ENCODE measurements around the gene CARD8.
A peak's percentile ranks its signal among the peaks of the same experiment; 100 is the strongest.

Gene CARD8

DNA sequence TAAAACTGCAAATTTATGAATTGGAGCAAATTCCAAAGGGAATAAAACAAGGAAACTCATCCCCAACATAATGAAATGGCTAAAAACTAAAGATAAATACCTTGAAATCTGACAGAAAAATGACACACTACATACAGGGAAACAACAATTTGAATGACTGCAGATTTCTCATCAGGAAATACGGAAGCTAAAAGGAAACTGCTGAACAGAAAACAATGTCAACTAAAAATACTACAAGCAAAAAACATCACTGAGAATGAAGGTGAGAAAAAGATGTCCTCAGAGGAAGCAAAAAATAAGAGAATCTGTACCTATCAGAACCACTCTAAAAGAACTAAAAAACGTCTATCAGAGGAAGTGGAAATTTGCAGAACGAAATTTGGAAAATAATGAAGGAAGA is 45.7 kb downstream of the CARD8 start:
- TF ChIP-seq, protein P1, sequence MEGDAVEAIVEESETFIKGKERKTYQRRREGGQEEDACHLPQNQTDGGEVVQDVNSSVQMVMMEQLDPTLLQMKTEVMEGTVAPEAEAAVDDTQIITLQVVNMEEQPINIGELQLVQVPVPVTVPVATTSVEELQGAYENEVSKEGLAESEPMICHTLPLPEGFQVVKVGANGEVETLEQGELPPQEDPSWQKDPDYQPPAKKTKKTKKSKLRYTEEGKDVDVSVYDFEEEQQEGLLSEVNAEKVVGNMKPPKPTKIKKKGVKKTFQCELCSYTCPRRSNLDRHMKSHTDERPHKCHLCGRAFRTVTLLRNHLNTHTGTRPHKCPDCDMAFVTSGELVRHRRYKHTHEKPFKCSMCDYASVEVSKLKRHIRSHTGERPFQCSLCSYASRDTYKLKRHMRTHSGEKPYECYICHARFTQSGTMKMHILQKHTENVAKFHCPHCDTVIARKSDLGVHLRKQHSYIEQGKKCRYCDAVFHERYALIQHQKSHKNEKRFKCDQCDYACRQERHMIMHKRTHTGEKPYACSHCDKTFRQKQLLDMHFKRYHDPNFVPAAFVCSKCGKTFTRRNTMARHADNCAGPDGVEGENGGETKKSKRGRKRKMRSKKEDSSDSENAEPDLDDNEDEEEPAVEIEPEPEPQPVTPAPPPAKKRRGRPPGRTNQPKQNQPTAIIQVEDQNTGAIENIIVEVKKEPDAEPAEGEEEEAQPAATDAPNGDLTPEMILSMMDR (conservative IDR thresholded peaks at IDR 0.05; ENCODE audit: control insufficient read depth, insufficient read depth, low read depth, low read length) = no peak
- H3K4me3 ChIP-seq (ENCODE audit: control insufficient read depth, low read depth, low read length) = no peak overlapping the region
- DNase-seq (ENCODE audit: low read depth) = no peak

DNA sequence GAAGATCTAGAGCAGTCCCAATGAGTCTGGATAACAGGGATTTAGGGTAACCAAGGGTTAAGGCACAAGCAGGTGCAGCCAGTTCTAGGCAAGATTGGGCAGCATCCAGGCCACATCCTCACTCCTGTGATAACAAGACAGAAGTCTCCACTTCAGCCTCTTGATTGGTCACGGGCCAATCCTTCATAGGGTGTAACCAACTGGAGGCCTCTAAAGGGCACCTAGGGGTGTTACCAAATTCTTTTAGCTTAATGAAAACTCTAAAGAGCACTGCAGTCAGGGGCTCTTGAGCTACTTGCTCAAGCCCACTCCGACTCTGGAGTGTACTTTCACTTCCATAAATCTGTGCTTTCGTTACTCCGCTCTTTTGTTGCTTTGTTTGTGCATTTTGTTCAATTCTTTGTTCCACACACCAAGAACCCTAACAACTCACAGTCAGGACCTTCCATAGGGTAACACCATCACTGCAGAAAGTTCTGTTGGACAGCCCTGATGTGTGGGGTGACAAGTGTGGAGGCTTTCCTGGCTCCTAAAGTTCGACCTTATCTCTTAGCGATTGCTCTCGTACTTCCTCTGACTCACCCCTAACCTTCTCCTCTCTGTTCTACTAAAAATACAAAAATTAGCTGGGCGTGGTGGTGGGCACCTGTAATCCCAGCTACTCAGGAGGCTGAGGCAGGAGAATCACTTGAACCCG is 49.2 kb downstream of the CARD8 start:
- no peak for DNase-seq (ENCODE audit: low read depth)
- TF ChIP-seq, protein P1 (conservative IDR thresholded peaks at IDR 0.05; ENCODE audit: control insufficient read depth, insufficient read depth, low read depth, low read length) = no peak

DNA sequence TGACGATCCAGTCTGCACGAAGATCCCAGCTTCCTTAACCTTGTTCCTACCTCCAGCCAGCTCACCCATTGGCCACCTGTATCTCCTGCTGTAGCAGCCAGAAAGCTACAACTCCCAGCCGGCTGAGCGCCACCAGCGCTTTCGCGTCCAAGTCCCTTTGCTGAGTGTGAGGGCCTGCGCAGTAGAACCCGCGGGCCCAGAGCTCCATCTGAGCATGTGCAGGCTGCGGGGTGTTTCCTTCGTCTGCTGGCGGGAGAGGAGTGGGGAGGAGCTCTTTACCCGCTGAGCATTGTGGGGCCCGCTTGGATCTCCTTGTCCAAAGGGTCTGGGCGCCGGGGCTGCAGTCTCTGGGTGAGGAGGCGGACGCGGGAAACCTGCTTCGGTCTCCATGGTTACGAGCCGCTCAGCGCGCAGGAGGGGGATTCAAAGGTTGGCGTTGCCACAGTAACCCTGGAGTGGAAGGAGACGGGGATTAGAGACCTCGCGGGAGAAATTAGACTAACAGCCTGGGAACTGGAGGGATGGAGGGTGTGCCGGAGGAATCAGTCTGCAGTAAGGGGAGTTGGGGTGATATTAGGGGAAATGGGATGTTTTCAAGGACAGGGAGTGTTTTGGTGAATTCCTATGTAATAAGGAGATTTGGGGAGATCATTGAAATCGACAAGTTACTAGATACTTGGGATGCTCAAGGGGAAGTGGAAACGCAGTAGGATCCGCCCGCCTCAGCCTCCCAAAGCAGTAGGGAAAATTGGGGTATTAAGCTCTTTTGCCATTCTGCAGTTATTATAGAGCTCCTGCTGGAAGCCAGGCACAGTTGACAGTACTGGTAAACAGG is 51.7 kb downstream of the CARD8 start:
- DNase-seq (ENCODE audit: low read depth) = peak; percentile 89

More for the DNA sequence above, 49.2 kb downstream of the CARD8 start:
- no peak overlapping the region for H3K4me3 ChIP-seq (ENCODE audit: control insufficient read depth, low read depth, low read length)

DNA sequence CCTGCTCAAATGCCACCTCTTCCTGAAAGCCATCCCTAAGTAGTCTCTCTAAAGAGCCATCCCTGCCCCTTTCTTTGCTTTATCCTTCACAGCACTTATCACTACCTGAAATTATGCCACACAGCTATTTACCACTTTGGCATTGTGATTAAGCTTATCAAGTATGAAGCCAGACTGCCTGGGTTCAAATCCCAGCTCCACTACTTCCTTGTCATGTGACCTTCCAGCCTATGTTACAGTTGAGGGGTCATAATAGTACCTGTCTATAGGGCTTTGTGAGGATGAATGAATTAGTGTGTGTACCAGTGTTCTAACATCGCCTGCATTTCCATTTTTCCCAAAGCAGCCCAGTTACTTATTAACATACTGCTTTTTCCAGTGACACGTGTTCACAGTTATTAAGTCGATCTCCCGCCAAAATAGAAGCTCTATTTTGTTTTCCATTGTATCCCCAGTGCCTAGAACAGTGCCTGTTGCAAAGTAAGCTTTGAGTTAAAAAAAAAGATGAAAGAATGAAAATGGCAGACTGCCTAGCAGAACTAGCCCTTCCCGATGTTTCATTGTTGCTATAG is 52.4 kb downstream of the CARD8 start:
- no peak for DNase-seq (ENCODE audit: low read depth)
- peak overlapping the region; percentile 89 for H3K4me3 ChIP-seq (ENCODE audit: control insufficient read depth, low read depth, low read length)
- TF ChIP-seq, protein P1 (conservative IDR thresholded peaks at IDR 0.05; ENCODE audit: control insufficient read depth, insufficient read depth, low read depth, low read length) = no peak

More for the DNA sequence above, 51.7 kb downstream of the CARD8 start:
- TF ChIP-seq, protein P1 (conservative IDR thresholded peaks at IDR 0.05; ENCODE audit: control insufficient read depth, insufficient read depth, low read depth, low read length) = no peak
- peak overlapping the region; percentile 89 for H3K4me3 ChIP-seq (ENCODE audit: control insufficient read depth, low read depth, low read length)

DNA sequence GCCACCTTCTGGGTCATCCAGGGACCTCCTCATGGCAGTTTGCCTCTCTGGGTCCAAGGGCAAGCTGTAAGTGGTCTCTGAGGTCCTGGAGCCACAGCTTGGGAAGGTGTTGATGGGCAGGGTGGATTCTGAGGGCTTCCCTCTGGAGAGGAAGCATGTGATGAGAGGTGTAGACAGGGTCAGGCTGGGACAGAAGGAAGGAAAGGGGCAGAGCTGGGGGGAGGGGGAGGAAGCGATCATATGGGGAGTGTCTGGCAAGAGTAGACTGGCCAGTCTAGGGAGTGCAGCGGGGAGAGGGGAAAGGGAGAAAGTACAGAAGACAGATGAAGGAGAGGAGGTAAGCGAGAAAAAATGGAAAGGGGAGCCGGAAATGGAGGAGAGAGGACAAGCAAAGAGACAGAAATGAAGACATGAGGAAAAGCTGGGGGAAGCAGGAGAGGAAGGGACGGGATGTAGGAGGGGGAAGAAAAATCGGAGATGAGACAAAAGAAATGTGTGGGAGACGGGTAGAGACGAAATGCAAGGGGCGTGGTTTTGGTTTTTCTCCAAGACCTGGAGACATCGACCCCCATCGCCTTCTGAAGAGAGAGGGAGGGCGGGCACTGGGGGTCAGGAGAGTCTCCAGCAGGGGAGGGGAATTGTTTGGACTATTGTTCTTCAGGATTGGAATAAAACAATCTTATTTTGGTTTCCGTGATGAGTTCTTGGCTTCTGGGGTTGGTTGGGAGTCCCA is 58.6 kb downstream of the CARD8 start:
- TF ChIP-seq, protein P1 (conservative IDR thresholded peaks at IDR 0.05; ENCODE audit: control insufficient read depth, insufficient read depth, low read depth, low read length) = no peak
- peak; percentile 20 for DNase-seq (ENCODE audit: low read depth)
- H3K4me3 ChIP-seq (ENCODE audit: control insufficient read depth, low read depth, low read length) = no peak overlapping the region

DNA sequence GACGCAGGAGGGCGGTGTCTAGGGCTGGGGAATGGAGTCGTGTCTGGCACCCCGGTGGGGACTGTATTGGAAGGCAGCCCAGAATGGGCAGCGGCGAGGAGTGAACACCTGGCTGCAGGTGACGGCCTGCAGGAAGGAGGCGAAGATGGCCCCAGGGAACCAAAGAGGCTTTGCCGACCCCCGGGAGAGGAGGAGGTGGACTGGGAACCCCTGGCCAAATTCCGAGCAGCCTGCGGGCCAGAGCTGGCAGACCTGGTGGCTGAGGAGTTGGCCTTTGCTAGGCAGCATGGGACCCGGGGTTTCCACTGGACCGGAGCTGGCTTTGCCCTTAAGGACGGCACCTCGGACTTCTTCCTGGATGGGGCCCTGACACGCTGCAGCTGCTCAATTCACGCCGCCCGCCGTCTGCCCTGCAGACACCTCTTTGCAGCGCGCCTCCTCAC is 59.4 kb downstream of the CARD8 start:
- TF ChIP-seq, protein P1 (conservative IDR thresholded peaks at IDR 0.05; ENCODE audit: control insufficient read depth, insufficient read depth, low read depth, low read length) = no peak
- no peak for DNase-seq (ENCODE audit: low read depth)
- H3K4me3 ChIP-seq (ENCODE audit: control insufficient read depth, low read depth, low read length) = no peak overlapping the region
